GM18508 (cell line): ENCODE measurements around the gene SUPT6H.
"Not testable (repeated sequence)": the region's sequence is repeated elsewhere in the genome, so short reads cannot be mapped to it uniquely, and the experiment has no call there.

Experiments used
- ATAC-seq: cut with Tn5 transposase; IDR thresholded peaks from one replicate; pipeline ENCODE4 v1.9.1; 2021; ENCODE audit warnings: moderate number of reproducible peaks; ENCODE audit not compliant: insufficient read depth, unreplicated experiment

The SUPT6H gene

DNA sequence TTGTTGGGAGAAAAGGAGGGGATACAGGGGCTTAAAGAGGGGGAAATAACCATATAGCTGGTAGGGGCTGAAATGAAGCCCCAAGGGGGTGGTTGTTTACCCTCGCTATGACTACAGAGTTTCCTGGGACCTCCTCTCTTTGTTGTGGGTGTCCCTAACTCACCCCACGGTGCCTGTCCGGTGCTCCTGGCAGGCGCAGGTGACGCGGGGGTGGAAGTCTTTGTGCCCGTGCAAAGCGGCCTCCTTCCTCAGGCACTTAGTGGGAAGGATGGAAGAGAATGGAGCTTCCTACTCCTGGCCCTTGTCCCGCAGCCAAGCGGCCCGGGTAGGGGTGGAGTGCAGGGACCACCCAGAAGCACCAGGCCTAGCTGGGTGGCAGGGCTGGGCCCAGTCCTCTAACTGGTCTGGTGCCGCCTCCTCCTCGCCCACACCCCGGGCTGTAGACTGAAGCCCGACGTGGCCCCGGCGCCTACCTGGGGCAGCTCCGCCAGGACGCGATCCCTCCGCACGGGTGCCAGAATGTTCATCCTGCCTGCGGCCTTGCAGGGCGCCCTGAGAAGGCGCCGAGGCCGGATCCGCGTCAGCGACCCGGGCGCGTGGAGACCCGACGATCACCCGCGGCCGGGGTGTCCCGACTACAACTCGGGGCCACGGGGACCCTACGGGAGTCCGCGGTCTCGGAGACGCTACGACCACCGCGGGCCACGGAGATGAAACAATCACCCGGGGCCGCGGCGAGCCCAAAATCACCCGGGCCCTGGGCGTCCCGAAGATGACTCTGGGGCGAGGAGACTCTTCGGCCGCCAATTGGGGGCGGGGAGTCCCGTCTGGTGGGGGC is 55.0 kb downstream of the SUPT6H start:
- no peak for ATAC-seq

DNA sequence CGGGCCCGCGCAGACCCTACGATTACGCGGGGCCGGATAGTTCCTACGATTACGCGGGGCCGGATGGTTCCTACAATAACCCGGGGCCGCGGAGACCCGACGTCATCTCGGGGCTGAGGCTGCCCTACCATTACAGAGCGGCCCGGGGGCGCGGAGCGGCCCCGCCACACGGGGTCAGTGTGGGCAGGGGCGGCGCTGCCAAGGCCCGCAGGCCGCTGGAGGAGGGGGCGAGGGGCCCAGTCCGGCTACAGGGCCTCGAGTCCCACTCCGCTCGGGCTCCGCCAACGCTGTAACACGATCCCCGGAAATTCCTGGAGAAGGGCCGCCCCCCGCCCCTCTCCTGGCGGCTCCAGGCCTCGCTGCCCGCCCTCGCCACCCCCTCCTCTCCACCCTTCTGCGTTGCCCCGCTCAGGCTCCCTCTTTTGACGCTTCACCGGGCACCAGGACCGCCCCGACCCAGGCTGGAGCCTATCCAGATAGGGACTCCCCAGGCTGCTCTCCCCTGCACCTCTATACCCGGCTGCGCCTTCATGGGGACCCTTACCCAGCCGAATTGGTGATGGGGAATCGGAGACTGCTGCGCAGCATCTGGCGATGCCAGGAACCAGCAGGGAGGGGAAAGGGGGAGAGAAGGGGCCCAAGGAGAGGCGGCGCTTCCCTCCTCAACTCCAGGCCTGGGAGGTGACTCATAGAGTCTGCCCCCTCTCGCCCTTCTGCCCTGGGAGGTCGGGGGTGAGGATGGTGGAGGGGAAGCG is 55.8 kb downstream of the SUPT6H start, which contains the start of gene RAB34:
RAB34 (minus strand) TSS at position 291 of the 755 bp plus-strand sequence. CDS start 602 bp downstream, outside the sequence.
- ATAC-seq = no peak

DNA sequence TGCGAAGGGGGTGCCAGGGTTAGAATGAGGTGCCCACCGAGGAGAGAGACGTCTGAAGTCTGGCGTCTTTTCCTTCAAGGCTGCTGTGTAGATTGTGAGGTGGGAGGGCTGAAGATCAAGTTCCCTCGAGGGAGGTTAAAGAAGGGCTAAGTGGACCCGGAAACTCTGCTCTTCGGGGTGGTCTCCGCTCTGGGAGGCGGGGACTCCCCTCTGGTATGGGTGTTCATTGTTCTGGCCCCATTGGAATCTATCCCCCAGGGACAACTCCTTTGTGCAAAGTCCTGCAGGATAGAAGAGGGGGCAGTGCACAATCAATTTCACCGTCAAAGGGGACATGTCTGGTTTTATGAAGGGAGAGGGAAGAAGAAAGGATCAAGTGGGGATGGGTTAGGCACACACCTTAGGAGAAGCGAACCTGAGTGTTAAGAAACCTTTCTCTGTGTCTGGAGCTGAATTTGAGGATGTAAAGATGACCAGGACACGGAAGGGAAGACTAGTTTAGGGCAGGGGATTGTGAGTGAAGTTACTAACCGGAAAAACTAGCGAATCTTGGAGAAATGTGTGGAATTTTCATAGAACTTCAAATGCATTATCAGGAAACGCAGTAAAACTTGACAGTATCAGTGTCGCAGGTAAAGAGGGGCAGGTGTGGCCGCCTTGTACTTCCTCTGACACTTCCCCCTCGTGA is 56.5 kb downstream of the SUPT6H start:
- ATAC-seq = no peak

DNA sequence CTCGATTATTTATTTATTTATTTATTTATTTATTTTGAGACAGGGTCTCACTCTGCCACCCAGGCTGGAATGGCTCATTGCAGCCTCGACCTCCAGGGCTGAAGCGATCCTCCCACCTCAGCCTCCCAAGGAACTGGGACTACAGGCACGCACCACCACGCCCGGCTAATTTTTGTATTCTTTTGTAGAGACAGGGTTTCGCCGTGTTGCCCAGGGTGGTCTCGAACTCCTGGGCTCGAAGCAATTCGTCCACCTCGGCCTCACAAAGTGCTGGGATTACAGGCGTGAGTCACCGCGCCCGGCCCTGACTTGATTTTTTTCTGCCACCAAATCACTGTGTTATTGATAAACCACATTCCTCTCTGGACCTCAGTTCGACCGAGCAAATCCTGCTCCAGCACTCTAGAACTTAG is 57.0 kb downstream of the SUPT6H start:
- ATAC-seq = no peak

DNA sequence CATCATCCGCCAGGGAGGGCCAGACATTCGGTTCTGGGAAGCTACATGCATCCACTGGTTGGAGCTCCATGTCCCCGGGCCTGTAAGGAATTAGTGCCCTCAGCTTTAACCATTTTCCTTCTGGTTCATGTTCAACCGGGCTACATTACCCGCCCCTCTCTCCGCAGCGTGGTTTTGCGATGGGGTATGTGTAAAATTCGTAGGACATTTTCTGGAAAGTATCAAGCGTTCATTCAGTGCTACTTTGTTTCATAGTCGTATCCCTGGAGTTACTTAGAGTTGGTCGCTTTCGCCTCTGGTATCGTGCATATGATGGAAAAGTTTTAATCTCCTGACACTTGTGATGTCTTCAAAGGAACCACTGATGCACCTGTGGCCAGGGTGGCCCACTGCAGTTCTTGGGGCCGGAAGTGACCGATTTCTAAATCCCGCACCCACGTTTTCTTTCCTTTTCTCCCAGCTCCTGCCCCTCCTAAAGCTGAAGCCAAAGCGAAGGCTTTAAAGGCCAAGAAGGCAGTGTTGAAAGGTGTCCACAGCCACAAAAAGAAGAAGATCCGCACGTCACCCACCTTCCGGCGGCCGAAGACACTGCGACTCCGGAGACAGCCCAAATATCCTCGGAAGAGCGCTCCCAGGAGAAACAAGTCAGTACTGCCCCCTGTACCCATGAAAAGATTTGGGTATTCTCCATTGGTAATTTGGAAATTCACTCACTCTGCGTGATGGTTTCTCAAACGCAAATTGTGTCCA is 58.4 kb downstream of the SUPT6H start:
- no peak for ATAC-seq

DNA sequence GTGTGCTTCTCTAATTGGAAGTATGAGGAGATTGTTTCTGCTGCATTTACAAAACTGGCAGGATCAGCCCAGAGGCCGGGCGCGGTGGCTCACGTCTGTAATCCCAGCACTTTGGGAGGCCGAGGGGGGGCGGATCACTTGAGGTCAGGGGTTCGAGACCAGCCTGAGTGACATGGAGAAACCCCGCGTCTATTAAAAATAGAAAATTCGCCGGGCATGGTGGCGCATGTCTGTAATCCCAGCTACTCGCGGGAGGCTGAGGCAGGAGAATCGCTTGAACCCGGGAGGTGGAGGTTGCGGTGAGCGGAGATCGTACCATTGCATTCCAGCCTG is 59.0 kb downstream of the SUPT6H start:
- ATAC-seq = not testable (repeated sequence)

DNA sequence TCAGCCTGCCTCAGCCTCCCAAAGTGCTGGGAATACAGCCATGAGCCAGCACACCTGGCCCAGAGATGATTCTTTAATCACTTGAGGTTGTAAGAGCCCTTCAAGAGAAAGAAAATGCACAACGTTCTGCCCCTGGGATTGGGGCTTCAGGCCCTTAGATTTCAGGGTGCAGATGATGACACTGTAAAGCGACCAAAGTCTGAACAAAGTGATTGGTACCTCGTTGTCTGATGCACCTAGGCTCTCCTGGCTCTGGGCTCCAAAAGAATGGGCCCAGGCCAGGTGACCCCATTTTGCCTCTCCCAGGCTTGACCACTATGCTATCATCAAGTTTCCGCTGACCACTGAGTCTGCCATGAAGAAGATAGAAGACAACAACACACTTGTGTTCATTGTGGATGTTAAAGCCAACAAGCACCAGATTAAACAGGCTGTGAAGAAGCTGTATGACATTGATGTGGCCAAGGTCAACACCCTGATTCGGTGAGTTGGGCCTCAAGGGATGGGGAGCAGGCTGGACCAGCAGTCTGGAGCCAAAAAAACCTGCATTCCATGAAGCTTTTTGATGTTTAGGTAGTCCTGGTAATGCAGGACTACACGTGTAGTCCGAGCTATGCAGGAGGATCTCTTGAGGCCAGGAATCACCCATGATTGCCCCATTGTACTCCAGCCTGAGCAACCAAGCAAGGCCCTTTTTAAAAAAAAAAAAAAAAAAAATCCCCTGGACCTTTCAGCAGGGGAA is 60.6 kb downstream of the SUPT6H start:
- ATAC-seq = no peak

DNA sequence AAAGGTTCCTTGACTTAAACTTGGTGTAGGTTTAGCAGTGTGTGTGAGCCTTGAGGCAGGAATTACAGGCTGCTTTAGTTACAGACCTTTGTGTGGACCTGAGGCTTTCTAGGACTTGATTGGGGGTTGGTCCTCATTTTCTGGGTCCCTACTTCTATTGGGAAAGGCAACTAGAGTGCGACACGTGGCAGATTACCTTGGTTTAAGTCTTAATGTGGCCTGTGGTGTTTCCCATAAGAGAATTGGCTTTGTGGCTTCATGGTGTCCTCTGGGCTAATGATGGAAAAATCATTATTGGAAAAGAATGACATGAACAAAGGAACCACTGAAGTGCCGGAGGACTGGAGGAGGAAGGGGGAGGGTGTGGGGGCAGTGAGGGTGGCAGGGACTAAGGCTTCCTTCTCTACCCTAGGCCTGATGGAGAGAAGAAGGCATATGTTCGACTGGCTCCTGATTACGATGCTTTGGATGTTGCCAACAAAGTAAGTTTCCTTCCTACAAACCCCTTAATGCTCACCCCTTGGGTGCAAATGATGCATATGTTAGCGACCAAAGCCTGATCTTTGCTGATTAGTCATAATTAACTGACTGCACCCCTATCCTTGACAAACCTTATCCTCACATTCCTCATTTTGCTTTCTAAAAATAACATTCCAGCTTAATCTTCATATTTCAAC is 61.3 kb downstream of the SUPT6H start:
- no peak for ATAC-seq

DNA sequence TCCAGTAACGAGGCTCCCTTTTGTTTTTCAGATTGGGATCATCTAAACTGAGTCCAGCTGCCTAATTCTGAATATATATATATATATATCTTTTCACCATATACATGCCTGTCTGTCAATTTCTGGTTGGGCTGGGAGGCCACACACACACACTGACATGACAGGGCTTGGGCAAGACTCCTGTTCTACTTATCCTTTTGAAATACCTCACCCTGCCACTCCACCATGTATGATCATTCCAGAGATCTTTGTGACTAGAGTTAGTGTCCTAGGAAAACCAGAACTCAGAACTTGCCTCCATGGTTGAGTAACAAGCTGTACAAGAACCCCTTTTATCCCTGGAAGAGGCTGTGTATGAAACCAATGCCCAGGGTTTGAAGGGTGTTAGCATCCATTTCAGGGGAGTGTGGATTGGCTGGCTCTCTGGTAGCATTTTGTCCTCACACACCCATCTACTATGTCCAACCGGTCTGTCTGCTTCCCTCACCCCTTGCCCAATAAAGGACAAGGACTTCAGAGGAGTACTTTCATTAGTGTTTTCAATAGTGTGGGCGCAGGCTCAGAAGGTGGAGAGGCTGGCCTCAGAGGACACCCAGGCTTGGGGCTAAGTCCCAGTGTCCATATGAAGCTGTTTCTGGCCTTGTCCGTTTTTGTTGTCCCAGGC is 62.0 kb downstream of the SUPT6H start:
- not testable (repeated sequence) for ATAC-seq

DNA sequence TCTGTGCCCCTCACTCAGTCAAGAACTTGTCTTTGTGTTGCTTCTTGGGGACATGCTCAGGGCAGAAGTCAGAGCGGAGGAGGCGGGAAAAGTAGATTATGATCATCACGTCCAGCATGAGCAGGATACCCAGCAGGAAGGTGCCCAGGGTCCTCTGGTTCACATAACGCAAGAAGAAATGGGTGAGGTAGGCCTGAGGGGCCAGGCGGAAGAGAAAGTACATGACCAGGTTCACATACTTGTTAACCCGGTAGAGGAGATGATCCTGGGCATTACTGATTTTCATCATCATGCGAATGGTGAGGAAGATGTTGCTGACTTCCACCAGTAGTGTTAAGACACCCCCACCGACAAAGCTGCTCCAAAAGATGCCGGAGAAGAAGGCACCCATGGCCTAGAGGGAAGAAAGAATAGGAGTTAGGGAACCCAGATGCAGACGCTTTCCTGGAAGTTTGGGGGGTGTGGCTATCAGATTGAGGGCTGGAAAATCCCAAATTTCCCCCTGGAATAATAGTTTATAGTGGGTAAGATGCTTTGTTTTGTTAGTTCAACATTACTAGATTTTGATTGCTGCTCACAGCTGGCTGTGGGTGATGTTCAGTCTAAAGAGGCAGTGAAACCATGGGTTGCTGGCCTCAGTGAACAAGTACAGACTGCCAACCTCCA is 62.6 kb downstream of the SUPT6H start:
- ATAC-seq = no peak

DNA sequence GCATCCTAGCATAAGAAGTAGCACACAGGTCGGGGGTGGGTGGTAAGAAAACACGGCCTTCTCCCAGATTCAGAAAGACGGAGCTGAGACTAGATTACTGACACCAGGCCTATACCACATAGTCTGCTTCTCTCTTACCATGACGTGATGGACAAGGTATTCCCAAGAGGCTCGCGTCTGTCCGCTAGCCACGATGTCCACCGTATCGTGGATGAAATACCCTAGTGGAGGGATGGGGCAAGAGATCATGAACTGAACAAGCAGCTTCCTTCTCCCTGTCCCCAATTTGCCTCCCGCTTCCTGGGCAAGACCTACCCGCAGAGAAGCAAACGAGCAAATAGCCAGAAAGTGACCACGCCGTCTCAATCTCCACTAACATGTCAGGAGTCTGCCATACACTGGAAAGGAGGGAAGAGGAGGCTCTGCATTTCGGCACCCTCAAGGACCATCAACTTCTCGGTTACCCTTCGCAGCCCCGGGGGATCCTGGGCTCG is 63.2 kb downstream of the SUPT6H start:
- no peak for ATAC-seq

DNA sequence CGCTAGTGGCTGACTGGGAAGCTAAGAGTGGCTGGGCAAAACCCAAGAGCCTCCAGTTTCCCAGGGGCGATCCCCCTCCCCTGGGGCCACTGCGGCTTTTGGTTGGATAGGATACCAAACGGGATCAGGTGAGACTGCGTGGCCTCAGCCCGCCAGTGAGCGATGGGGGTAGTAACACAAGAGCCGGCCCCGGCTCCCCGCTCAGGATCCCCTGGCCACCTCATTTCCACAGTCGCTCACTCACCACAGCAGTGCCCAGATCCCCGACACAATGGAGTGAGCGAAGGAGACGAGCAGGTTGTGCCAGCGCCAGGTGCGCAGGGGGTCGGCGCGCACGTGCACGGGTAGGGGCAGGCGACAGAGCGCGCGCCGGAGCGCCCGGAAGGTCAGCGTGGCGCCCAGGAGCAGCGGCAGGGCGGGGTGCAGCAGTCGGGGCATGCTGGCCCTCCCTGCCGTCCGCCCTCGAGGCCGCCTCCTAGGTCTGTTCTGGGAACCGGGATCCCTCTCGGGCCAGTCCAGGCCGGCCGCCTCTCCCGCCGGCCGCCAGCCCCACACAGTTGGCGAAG is 63.7 kb downstream of the SUPT6H start:
- no peak for ATAC-seq

DNA sequence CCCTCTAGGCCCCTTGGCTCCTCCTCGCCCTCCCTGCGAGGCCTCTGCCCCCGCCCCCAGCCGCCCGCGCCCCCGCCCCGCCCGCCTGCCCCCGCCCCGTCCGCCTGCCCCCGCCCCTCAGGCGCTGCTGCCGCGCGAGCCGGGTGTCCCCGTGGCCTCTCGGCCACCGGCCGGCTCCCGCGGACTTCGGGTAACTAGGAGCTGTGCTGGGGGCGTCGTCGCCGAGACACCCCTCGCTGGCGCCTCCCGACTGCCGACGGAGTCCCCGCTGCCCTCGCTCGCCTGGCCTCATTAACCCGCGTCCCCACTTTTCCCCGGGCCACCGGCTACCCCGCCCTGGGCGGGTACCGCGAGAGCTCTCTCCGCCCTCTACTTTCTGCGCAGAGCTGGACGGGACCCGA is 64.2 kb downstream of the SUPT6H start, which contains the start of gene TLCD1:
TLCD1 (minus strand) TSS at position 8 of the 401 bp plus-strand sequence. CDS start 136 bp downstream, outside the sequence.
- no peak for ATAC-seq

DNA sequence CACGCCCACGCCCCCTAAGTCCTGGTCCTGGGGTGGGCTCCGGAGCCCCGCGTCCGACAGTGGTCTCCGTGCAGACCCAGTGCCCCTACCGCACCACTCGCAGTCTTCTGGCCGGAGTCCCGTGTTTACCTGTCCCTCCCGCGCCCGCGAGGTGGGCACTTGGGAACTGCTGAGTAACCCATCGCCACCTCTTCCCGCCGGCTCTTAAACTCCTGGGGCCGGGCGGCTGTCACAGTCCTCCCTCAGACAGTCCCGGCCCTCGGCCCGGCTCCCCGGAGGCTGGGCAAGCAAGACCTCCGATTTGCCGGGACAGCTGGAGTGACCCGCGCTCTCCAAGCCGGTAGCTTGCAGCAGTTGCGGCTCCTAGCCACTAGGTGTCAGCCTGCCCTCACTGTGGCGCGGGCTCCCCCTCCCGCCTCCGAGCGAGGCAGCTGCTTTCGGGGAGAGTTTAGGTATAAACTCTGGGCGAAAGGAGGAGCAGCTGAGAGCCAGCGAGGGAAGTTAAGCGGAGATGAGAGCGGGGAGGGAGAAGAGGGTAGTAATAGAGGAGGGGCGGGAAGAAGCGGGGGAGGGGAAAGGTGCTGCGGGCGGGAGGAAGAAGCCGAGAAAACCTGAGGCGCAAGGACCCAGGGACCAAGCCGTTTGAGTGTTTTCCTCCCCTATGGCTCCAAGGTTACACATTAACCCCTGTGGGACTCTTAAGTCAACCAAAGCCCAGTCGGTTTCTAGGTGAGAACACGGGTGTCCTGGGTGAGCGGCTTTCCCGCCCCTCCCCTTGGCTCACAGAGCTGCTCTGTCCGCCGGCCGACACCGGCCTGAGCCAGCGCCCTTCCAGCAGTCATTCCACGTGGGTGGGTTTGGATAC is 64.9 kb downstream of the SUPT6H start:
- ATAC-seq = no peak

DNA sequence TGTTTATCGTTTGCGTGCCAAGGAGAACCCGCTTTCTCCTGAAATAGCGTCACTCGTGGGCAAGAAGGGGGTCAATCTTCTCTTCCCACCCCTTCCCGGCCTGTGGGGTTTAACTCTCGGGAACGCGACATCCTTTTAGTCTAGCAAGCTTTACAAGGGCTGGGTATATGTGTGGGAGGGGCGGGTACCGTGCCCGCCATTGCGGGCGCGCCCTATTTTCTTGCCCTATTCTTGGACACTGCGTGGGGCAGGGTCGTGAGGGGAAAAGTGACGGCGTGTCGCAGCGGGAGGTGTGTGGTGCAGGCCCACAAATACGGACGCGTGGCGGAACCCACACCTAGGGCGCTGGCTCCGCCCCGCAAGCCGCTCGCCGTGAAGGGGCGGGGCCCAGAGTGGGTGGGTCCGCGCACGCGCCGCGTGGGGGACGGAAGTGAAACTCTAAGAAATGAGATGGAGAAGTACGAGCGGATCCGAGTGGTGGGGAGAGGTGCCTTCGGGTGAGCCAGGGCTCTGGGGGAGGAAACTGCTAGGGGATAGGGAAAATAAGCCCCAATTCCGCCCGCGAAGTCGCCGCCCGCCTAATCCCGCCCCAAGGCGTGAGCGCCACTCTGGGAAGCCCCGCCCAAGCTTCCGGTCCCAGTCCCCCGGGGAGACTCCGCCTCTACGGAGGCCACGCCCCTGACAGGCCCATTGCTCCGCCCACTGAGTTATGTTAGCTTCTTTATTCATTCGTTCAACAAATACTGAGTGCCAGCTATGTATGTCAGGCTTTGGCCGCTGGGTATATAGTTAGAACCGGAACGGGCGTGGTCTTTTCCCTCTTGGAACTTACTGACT is 66.6 kb downstream of the SUPT6H start, which contains the start of gene NEK8:
NEK8 (plus strand) TSS at position 425 of the 837 bp plus-strand sequence; CDS start at position 451, 26 bp downstream.
- no peak for ATAC-seq

DNA sequence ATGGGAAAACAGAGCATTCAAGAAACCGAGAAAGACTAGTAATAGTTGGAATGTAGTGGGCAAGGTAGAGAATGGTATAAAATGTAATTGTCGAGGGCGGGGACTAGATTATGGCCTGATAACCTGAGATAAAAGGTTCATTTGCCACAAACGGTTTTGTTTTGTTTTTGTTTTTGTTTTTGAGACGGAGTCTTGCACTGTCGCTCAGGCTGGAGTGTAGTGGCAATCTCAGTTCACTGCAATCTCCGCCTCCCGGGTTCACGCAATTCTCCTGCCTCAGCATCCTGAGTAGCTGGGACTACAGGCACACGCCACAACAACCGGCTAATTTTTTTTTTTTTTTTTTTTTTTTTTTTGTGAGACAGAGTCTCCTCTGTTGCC is 67.9 kb downstream of the SUPT6H start:
- ATAC-seq = no peak
